ENCODE results near the gene RNF183. TPM values are rescaled to one million over a fixed set of nuclear protein-coding genes. Genes with fewer than 3 reads are reported as not detected.

The RNF183 gene
- total and polyA plus RNA-seq, 2 of the 4 experiments (the other 2 are of a cell fraction): not detected

- H2BK15ac ChIP-seq (ENCODE audit: low read depth, low read length): no peak overlapping the region
- H3K9me1 ChIP-seq (ENCODE audit: insufficient read depth, low read length): no peaks in the 10 kb centered on the region
- H4K5ac ChIP-seq (ENCODE audit: low read depth, low read length): no peak overlapping the region
- no peak overlapping the region for H2BK20ac ChIP-seq (ENCODE audit: low read depth, low read length)
- intact Hi-C loops (cut with micrococcal nuclease) (no loop called here), dilution Hi-C loops (cut with HindIII; ENCODE audit: low sequenced_read_pairs, unreplicated experiment) (no loop called here), in situ Hi-C loops (cut with MboI; ENCODE audit: low sequenced_read_pairs) (no loop called here)
- POLR2A ChIA-PET (ENCODE audit: unreplicated experiment): no interaction called here
- no peak overlapping the region for H2AK9ac ChIP-seq (replicated peaks; ENCODE audit: low read depth, low read length, poor library complexity)
- H3K4me3 ChIP-seq (ENCODE audit: insufficient read depth, low read depth, low read length): no peak overlapping the region
- H2BK120ac ChIP-seq (ENCODE audit: low read depth, low read length): no peak overlapping the region
- H3K79me1 ChIP-seq (ENCODE audit: low read depth in 1 of 2, low read length in 2 of 2): no peaks in the 10 kb centered on the region
- CTCF ChIA-PET: interaction anchor here (0.7 to 1.1 kb wide), 3 partner anchors 29 to 277 kb away, joined by 3 read pairs; partner anchors contain the start of genes CDC26, PRPF4 and WDR31
- H4K91ac ChIP-seq (ENCODE audit: insufficient read depth, low read depth, low read length): no peak overlapping the region
- no peak overlapping the region for H3K4me2 ChIP-seq (ENCODE audit: low read depth, low read length)
- DNase-seq: no peak
- peaks cover 12% of the 10 kb centered on the region; the same call in 1 of the 2 replicates for H3K27me3 ChIP-seq (ENCODE audit: control insufficient read depth, insufficient read depth, low read length)
- H3K4me1 ChIP-seq (ENCODE audit: control insufficient read depth, insufficient read depth, low read length): no peaks in the 10 kb centered on the region
- no CpG with 5 or more reads among the region's 3 CpGs for WGBS, 2 experiments (ENCODE audit: extremely low coverage in 2 of 2, insufficient read length in 1 of 2)
- H4K8ac ChIP-seq (ENCODE audit: low read depth in 2 of 2, low read length in 2 of 2): no peak overlapping the region
- no peak overlapping the region for H3K18ac ChIP-seq (ENCODE audit: low read depth, low read length)
- no peaks in the 10 kb centered on the region for H3K9me3 ChIP-seq (ENCODE audit: control insufficient read depth, insufficient read depth, low read length)
- H3K4ac ChIP-seq (ENCODE audit: low read depth, low read length): no peak overlapping the region
- no peak overlapping the region for H3K27ac ChIP-seq (ENCODE audit: insufficient read depth, low read length)
- H3K56ac ChIP-seq (ENCODE audit: extremely low read depth, insufficient read depth, low read length): no peak overlapping the region
- no peak for TF ChIP-seq CEBPB (IDR thresholded peaks at IDR 0.05; ENCODE audit: low read depth, low read length)
- no peak for TF ChIP-seq MAZ (IDR thresholded peaks at IDR 0.05; ENCODE audit: borderline replicate concordance, low read depth, low read length)
- no peak for TF ChIP-seq POLR2A (IDR thresholded peaks at IDR 0.05; ENCODE audit: low read depth, low read length)
- TF ChIP-seq, protein P1, sequence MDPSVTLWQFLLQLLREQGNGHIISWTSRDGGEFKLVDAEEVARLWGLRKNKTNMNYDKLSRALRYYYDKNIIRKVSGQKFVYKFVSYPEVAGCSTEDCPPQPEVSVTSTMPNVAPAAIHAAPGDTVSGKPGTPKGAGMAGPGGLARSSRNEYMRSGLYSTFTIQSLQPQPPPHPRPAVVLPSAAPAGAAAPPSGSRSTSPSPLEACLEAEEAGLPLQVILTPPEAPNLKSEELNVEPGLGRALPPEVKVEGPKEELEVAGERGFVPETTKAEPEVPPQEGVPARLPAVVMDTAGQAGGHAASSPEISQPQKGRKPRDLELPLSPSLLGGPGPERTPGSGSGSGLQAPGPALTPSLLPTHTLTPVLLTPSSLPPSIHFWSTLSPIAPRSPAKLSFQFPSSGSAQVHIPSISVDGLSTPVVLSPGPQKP (IDR thresholded peaks at IDR 0.05; ENCODE audit: borderline replicate concordance, low read depth, low read length): no peak
- no peak for TF ChIP-seq BHLHE40 (IDR thresholded peaks at IDR 0.05; ENCODE audit: low read depth, low read length)
- no peak for TF ChIP-seq RAD21 (IDR thresholded peaks at IDR 0.05; ENCODE audit: low read length)
- no peak for TF ChIP-seq RCOR1 (IDR thresholded peaks at IDR 0.05; ENCODE audit: insufficient replicate concordance, low read length)
- TF ChIP-seq, protein P2, sequence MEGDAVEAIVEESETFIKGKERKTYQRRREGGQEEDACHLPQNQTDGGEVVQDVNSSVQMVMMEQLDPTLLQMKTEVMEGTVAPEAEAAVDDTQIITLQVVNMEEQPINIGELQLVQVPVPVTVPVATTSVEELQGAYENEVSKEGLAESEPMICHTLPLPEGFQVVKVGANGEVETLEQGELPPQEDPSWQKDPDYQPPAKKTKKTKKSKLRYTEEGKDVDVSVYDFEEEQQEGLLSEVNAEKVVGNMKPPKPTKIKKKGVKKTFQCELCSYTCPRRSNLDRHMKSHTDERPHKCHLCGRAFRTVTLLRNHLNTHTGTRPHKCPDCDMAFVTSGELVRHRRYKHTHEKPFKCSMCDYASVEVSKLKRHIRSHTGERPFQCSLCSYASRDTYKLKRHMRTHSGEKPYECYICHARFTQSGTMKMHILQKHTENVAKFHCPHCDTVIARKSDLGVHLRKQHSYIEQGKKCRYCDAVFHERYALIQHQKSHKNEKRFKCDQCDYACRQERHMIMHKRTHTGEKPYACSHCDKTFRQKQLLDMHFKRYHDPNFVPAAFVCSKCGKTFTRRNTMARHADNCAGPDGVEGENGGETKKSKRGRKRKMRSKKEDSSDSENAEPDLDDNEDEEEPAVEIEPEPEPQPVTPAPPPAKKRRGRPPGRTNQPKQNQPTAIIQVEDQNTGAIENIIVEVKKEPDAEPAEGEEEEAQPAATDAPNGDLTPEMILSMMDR (conservative IDR thresholded peaks at IDR 0.05; ENCODE audit: low read depth, low read length): no peak
- no peak for TF ChIP-seq MXI1 (IDR thresholded peaks at IDR 0.05; ENCODE audit: borderline replicate concordance, low read depth, low read length)
- TF ChIP-seq SMC3 (IDR thresholded peaks at IDR 0.05; ENCODE audit: low read depth, low read length): no peak
- ATAC-seq (ENCODE audit: low read depth): no peak
- no peak overlapping the region for H2AFZ ChIP-seq (replicated peaks; ENCODE audit: low read length, poor library complexity)
- no peak overlapping the region for H2BK5ac ChIP-seq (ENCODE audit: low read depth, low read length, poor library complexity, severe bottlenecking)
- no peak overlapping the region for H3K14ac ChIP-seq (replicated peaks; ENCODE audit: low read depth, low read length)
- no peak overlapping the region for H3K23ac ChIP-seq (ENCODE audit: low read depth, low read length)
- H2AK5ac ChIP-seq (ENCODE audit: low read depth, low read length): no peak overlapping the region
- no peak overlapping the region for H3K9ac ChIP-seq (ENCODE audit: low read depth, low read length)
- H4K20me1 ChIP-seq (ENCODE audit: insufficient read depth, low read length): no peaks in the 10 kb centered on the region
- BruUV-seq (replicated peaks): no TSS peak
- no peaks in the 10 kb centered on the region for H3K36me3 ChIP-seq (ENCODE audit: control insufficient read depth, insufficient read depth, low read length)
These were observed 7.4 kb upstream of the RNF183 start for GRCh38 chr9:113310538-113310937.
